Esophagus muscularis mucosa (tissue), 4 donors: ENCODE measurements around the gene NPRL2. TPM values are rescaled to one million over a fixed set of nuclear protein-coding genes. Genes with fewer than 3 reads are reported as not detected.

Experiments
- DNase-seq: peaks from one replicate; pipeline ENCODE4 v3.0.0-alpha.2; 2017; ENCODE audit errors: extremely low spot score
- H3K27ac ChIP-seq, 4 donors: fragments of 200-600 bp; sonication (generic); replicated peaks in 1 of 4; 1 replicate in 3 of 4; 2 replicates in 1 of 4; pipeline ENCODE4 v1.5.1; 2016 to 2019; ENCODE audit warnings: mild to moderate bottlenecking in 1 of 4
- H3K27me3 ChIP-seq, 4 donors: fragments of 200-600 bp; sonication (generic); one replicate each; pipeline versions ENCODE4 v1.5.1 to v1.6.0; 2016 to 2019
- H3K36me3 ChIP-seq, 4 donors: fragments of 200-600 bp; sonication (generic); one replicate each; pipeline ENCODE4 v1.5.1; 2016 to 2019
- H3K4me1 ChIP-seq, 4 donors: fragments of 200-600 bp; sonication (generic); one replicate each; pipeline ENCODE4 v1.5.1; 2016 to 2019
- H3K4me3 ChIP-seq, 4 donors: fragments of 200-600 bp; sonication (generic); 1 replicate in 2 of 4; 2 replicates in 2 of 4; pipeline ENCODE4 v1.5.1; 2016 to 2019; ENCODE audit warnings: mild to moderate bottlenecking in 4 of 4, moderate library complexity in 1 of 4
- H3K9me3 ChIP-seq, 4 donors: fragments of 200-600 bp; sonication (generic); 1 replicate in 3 of 4; 2 replicates in 1 of 4; pipeline ENCODE4 v1.5.1; 2016 to 2019
- EP300 ChIP-seq: sonication (generic); formaldehyde crosslinking; IDR thresholded peaks from one replicate; pipeline ENCODE4 v1.6.1; 2017; ENCODE audit warnings: antibody characterized with exemption
- POLR2A ChIP-seq: fragments of 450-650 bp; IDR thresholded peaks from one replicate; pipeline ENCODE4 v1.6.1; 2017; ENCODE audit warnings: antibody characterized with exemption, moderate library complexity, mild to moderate bottlenecking, low read depth
- POLR2AphosphoS5 ChIP-seq, 2 donors: sonication (generic); formaldehyde crosslinking; IDR thresholded peaks; one replicate each; pipeline ENCODE4 v1.6.1; 2017; ENCODE audit warnings: antibody characterized with exemption in 2 of 2
- WGBS: methylation state at CpG from one replicate; pipeline ENCODE4 v1.1.5; 2018; 5-methylcytosine and 5-hydroxymethylcytosine counted together
- intact Hi-C: fragments of 100-400 bp; cut with DNase I; formaldehyde crosslinking; loops from one replicate; pipeline ENCODE4 v1.15.1; 2023
- total RNA-seq, 4 donors: library from RNA; depleted of rRNA; stranded (reverse); fragments of >200 nt; gene quantifications; one replicate each; pipeline versions ENCODE4 v1.1.0 to v1.2.1, GENCODE V29; 2016
- TF ChIP-seq, protein P1 (sequence below), 3 experiments: fragments of 200-600 bp in 2 of 3; fragments of 450-650 bp in 1 of 3; sonication (generic) in 2 of 3; IDR thresholded peaks; one replicate each; pipeline ENCODE4 v1.5.1; 2017 to 2019; ENCODE audit warnings: antibody characterized with exemption in 3 of 3, mild to moderate bottlenecking in 2 of 3, moderate library complexity in 1 of 3

Gene NPRL2
- total RNA-seq, 4 donors from 2014 or later = 10.4 to 16.7 (median 14.2) TPM

DNA sequence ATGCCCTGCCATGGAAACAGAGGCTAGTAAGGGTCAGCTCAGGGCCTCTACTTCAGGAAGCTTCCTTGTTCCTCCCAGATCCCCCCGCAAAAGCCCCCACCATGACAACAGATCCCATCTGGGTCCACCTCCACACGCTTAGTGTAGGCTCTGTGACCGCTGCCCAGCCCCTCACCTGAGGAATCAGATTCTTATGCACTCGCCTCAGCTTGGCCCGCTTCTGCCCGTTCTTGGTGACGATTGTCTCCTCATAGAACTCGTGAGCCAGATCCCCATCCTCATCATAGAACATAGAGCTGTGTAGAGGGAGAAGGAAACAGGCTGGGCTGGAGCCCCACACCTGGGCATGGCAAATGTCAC is 24.4 kb downstream of the NPRL2 start:
- Histone ChIP-seq H3K27me3 (no peaks in the 10 kb centered on the region), H3K4me3 (no peak overlapping the region), H3K9me3 (no peaks in the 10 kb centered on the region), H3K4me1 (peaks cover 33 to 70% (median 65%) of the 10 kb centered on the region in 4 donors), H3K36me3 (peaks cover 25 to 47% (median 42%) of the 10 kb centered on the region in 4 donors), H3K27ac (peak overlapping the region in 1 of 4 donors; percentile 95)
- DNase-seq = no peak
- TF ChIP-seq EP300 (no peak), POLR2AphosphoS5 (IDR thresholded peaks at IDR 0.05) (no peak), POLR2A (no peak)
- TF ChIP-seq, protein P1, sequence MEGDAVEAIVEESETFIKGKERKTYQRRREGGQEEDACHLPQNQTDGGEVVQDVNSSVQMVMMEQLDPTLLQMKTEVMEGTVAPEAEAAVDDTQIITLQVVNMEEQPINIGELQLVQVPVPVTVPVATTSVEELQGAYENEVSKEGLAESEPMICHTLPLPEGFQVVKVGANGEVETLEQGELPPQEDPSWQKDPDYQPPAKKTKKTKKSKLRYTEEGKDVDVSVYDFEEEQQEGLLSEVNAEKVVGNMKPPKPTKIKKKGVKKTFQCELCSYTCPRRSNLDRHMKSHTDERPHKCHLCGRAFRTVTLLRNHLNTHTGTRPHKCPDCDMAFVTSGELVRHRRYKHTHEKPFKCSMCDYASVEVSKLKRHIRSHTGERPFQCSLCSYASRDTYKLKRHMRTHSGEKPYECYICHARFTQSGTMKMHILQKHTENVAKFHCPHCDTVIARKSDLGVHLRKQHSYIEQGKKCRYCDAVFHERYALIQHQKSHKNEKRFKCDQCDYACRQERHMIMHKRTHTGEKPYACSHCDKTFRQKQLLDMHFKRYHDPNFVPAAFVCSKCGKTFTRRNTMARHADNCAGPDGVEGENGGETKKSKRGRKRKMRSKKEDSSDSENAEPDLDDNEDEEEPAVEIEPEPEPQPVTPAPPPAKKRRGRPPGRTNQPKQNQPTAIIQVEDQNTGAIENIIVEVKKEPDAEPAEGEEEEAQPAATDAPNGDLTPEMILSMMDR (IDR thresholded peaks at IDR 0.05) = no peak
- intact Hi-C loops = no loop called here
- WGBS = 88% methylated on average over 8 of the region's 8 CpGs

DNA sequence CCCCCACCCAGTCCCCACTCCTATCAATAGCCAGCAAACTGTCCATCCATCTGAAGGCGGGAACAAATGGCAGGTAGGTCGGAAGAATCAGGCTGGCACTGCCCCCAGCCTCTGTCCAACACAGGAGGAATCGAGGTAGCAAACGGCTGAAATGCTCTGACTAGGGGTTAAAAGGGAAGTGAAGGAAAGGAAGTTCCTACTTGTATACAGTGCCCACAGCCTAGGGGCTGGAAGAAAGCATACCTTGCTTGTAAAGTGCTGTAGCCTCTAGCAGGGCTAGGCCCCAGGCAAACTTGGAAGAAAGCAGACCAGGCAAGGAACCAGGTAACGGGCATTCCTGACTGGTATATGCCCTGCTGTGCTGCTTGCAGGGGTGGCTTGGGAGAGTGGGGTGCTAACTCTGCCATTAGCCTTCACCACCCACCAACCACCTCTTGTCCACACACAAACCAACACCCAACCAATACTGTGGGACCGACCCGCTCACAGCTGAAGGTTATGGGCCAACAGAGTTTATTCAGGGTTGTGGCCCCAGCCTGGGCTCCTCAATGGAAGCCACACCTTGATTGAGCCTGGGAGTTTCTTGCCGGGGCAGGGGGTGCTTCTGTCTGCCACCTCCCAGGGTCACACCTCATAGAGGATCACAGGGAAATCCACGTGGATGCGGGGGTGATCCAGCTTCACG is 24.9 kb downstream of the NPRL2 start:
- WGBS = 85% methylated on average over 11 of the region's 11 CpGs
- H3K4me1 ChIP-seq = peaks cover 34 to 71% (median 67%) of the 10 kb centered on the region in 4 donors

GRCh38 chr3:50325113-50325480 is 25.5 kb downstream of the NPRL2 start:
- no peak for TF ChIP-seq EP300
- TF ChIP-seq POLR2AphosphoS5 (IDR thresholded peaks at IDR 0.05) = no peak
- TF ChIP-seq, protein P1 (IDR thresholded peaks at IDR 0.05) = no peak
- TF ChIP-seq POLR2A = no peak
- WGBS = 100% methylated on average over 2 of the region's 2 CpGs
- peaks cover 15 to 39% (median 35%) of the 10 kb centered on the region in 4 donors for H3K36me3 ChIP-seq
- no peak for DNase-seq
- peak overlapping the region; percentile 93 to 95 (median 93) for H3K27ac ChIP-seq
- H3K4me3 ChIP-seq = no peak overlapping the region
- intact Hi-C loops = no loop called here
- H3K9me3 ChIP-seq = no peaks in the 10 kb centered on the region
- no peaks in the 10 kb centered on the region for H3K27me3 ChIP-seq
- peaks cover 39 to 76% (median 72%) of the 10 kb centered on the region in 4 donors for H3K4me1 ChIP-seq

More for the DNA sequence above, 24.9 kb downstream of the NPRL2 start:
- Histone ChIP-seq H3K27ac (peak overlapping the region in 3 of 4 donors; percentile 93 to 95 (median 93)), H3K27me3 (no peaks in the 10 kb centered on the region), H3K4me3 (no peak overlapping the region), H3K9me3 (no peaks in the 10 kb centered on the region), H3K36me3 (peaks cover 20 to 42% (median 37%) of the 10 kb centered on the region in 4 donors)
- intact Hi-C loops = no loop called here
- TF ChIP-seq, protein P1 (IDR thresholded peaks at IDR 0.05) = no peak
- no peak for TF ChIP-seq POLR2A
- no peak for TF ChIP-seq EP300
- TF ChIP-seq POLR2AphosphoS5 (IDR thresholded peaks at IDR 0.05) = no peak
- no peak for DNase-seq

GRCh38 chr3:50324351-50325112 is 26.0 kb downstream of the NPRL2 start:
- peaks cover 10 to 39% (median 34%) of the 10 kb centered on the region in 4 donors for H3K36me3 ChIP-seq
- intact Hi-C loops = no loop called here
- 43% methylated on average over 3 of the region's 4 CpGs for WGBS
- peak overlapping the region; percentile 93 to 95 (median 93) for H3K27ac ChIP-seq
- peaks cover 45 to 82% (median 78%) of the 10 kb centered on the region in 4 donors for H3K4me1 ChIP-seq
- no peak for DNase-seq
- H3K27me3 ChIP-seq = no peaks in the 10 kb centered on the region
- H3K9me3 ChIP-seq = no peaks in the 10 kb centered on the region
- no peak for TF ChIP-seq EP300
- no peak for TF ChIP-seq POLR2A
- peak in 1 of 2 donors; percentile 34 for TF ChIP-seq POLR2AphosphoS5 (IDR thresholded peaks at IDR 0.05)
- TF ChIP-seq, protein P1 (IDR thresholded peaks at IDR 0.05) = peak; percentile 77 to 87 (median 79)
- no peak overlapping the region for H3K4me3 ChIP-seq
